Measurements from ENCODE around the gene RFXANK. TPM values are rescaled to one million over a fixed set of nuclear protein-coding genes. Genes with fewer than 3 reads are reported as not detected.

RFXANK gene
- polyA plus RNA-seq, 4 donors = 59.7 to 149 (median 104) TPM

GRCh38 chr19:19236173-19236572, 44.1 kb downstream of the RFXANK start:
- Histone ChIP-seq H3K27me3 (ENCODE audit: control insufficient read depth in 3 of 3, insufficient read depth in 3 of 3, low read length in 3 of 3) (peaks cover 0 to 4% (median 0%) of the 10 kb centered on the region in 3 donors), H3K4me3 (ENCODE audit: low read depth in 1 of 3, low read length in 3 of 3) (no peak overlapping the region), H3K4me1 (ENCODE audit: control insufficient read depth in 3 of 3, insufficient read depth in 2 of 3, low read depth in 1 of 3, low read length in 2 of 3) (no peaks in the 10 kb centered on the region), H3K9me3 (ENCODE audit: control insufficient read depth in 2 of 2, insufficient read depth in 1 of 2, low read depth in 1 of 2, low read length in 1 of 2) (peaks cover 0 to 26% of the 10 kb centered on the region in 2 donors), H3K36me3 (ENCODE audit: control insufficient read depth in 3 of 3, insufficient read depth in 2 of 3, low read depth in 1 of 3, low read length in 3 of 3) (no peaks in the 10 kb centered on the region), H3K27ac (ENCODE audit: low read depth in 1 of 3, low read length in 2 of 3) (no peak overlapping the region)
- FAIRE-seq (no peak), DNase-seq (no peak)

- Histone ChIP-seq H3K36me3 (ENCODE audit: control insufficient read depth in 3 of 3, insufficient read depth in 2 of 3, low read depth in 1 of 3, low read length in 3 of 3) (no peaks in the 10 kb centered on the region), H3K4me3 (ENCODE audit: low read depth in 1 of 3, low read length in 3 of 3) (no peak overlapping the region), H3K27me3 (ENCODE audit: control insufficient read depth in 3 of 3, insufficient read depth in 3 of 3, low read length in 3 of 3) (no peaks in the 10 kb centered on the region), H3K9me3 (ENCODE audit: control insufficient read depth in 2 of 2, insufficient read depth in 1 of 2, low read depth in 1 of 2, low read length in 1 of 2) (peaks cover 0 to 26% of the 10 kb centered on the region in 2 donors), H3K27ac (ENCODE audit: low read depth in 1 of 3, low read length in 2 of 3) (no peak overlapping the region), H3K4me1 (ENCODE audit: control insufficient read depth in 3 of 3, insufficient read depth in 2 of 3, low read depth in 1 of 3, low read length in 2 of 3) (no peaks in the 10 kb centered on the region)
- DNase-seq (no peak), FAIRE-seq (no peak)
- 76 to 84% (median 83%) methylated on average over 18 of the region's 18 CpGs for WGBS, 3 donors
These were observed 46.3 kb downstream of the RFXANK start for GRCh38 chr19:19238126-19238894.

- Histone ChIP-seq H3K36me3 (ENCODE audit: control insufficient read depth in 3 of 3, insufficient read depth in 2 of 3, low read depth in 1 of 3, low read length in 3 of 3) (no peaks in the 10 kb centered on the region), H3K27ac (ENCODE audit: low read depth in 1 of 3, low read length in 2 of 3) (no peak overlapping the region), H3K9me3 (ENCODE audit: control insufficient read depth in 2 of 2, insufficient read depth in 1 of 2, low read depth in 1 of 2, low read length in 1 of 2) (peaks cover 0 to 12% of the 10 kb centered on the region in 2 donors), H3K4me1 (ENCODE audit: control insufficient read depth in 3 of 3, insufficient read depth in 2 of 3, low read depth in 1 of 3, low read length in 2 of 3) (no peaks in the 10 kb centered on the region), H3K4me3 (ENCODE audit: low read depth in 1 of 3, low read length in 3 of 3) (no peak overlapping the region), H3K27me3 (ENCODE audit: control insufficient read depth in 3 of 3, insufficient read depth in 3 of 3, low read length in 3 of 3) (no peaks in the 10 kb centered on the region)
- DNase-seq (no peak), FAIRE-seq (no peak)
These were observed 47.6 kb downstream of the RFXANK start for GRCh38 chr19:19239675-19240074.

GRCh38 chr19:19240476-19240875, 48.4 kb downstream of the RFXANK start:
- no peaks in the 10 kb centered on the region for H3K4me1 ChIP-seq (ENCODE audit: control insufficient read depth in 3 of 3, insufficient read depth in 2 of 3, low read depth in 1 of 3, low read length in 2 of 3)
- H3K9me3 ChIP-seq (ENCODE audit: control insufficient read depth in 2 of 2, insufficient read depth in 1 of 2, low read depth in 1 of 2, low read length in 1 of 2) = peaks cover 0 to 5% of the 10 kb centered on the region in 2 donors
- FAIRE-seq (no peak), DNase-seq (no peak)
- H3K4me3 ChIP-seq (ENCODE audit: low read depth in 1 of 3, low read length in 3 of 3) = no peak overlapping the region
- H3K36me3 ChIP-seq (ENCODE audit: control insufficient read depth in 3 of 3, insufficient read depth in 2 of 3, low read depth in 1 of 3, low read length in 3 of 3) = no peaks in the 10 kb centered on the region
- H3K27ac ChIP-seq (ENCODE audit: low read depth in 1 of 3, low read length in 2 of 3) = no peak overlapping the region
- no peaks in the 10 kb centered on the region for H3K27me3 ChIP-seq (ENCODE audit: control insufficient read depth in 3 of 3, insufficient read depth in 3 of 3, low read length in 3 of 3)
- 71 to 83% (median 73%) methylated on average over 9 of the region's 9 CpGs for WGBS, 3 donors

GRCh38 chr19:19250196-19250801, 58.2 kb downstream of the RFXANK start:
- Histone ChIP-seq H3K36me3 (ENCODE audit: control insufficient read depth in 3 of 3, insufficient read depth in 2 of 3, low read depth in 1 of 3, low read length in 3 of 3) (no peaks in the 10 kb centered on the region), H3K9me3 (ENCODE audit: control insufficient read depth in 2 of 2, insufficient read depth in 1 of 2, low read depth in 1 of 2, low read length in 1 of 2) (no peaks in the 10 kb centered on the region), H3K27ac (ENCODE audit: low read depth in 1 of 3, low read length in 2 of 3) (no peak overlapping the region), H3K4me1 (ENCODE audit: control insufficient read depth in 3 of 3, insufficient read depth in 2 of 3, low read depth in 1 of 3, low read length in 2 of 3) (no peaks in the 10 kb centered on the region), H3K4me3 (ENCODE audit: low read depth in 1 of 3, low read length in 3 of 3) (no peak overlapping the region), H3K27me3 (ENCODE audit: control insufficient read depth in 3 of 3, insufficient read depth in 3 of 3, low read length in 3 of 3) (peaks cover 0 to 13% (median 0%) of the 10 kb centered on the region in 3 donors)
- no peak for DNase-seq
- 49 to 57% (median 50%) methylated on average over 5 of the region's 5 CpGs for WGBS, 3 donors
- no peak for FAIRE-seq

Other genes with a start within 250 kb of the RFXANK start
- gene SUGP2, start 158.7 kb upstream of the RFXANK start, polyA plus RNA-seq = 10 to 100 TPM; 23.0 to 63.5 (median 33.4) TPM
- gene ARMC6, start 158.7 kb upstream of the RFXANK start, polyA plus RNA-seq = 10 to 100 TPM; 17.4 to 25.1 (median 21.2) TPM
- 10 to 100 TPM in 1 of 4 donors, 1 to 10 TPM in 3; 5.6 to 19.6 (median 9.4) TPM for gene SLC25A42, start 128.3 kb upstream of the RFXANK start, polyA plus RNA-seq
- 10 to 100 TPM in 2 of 4 donors, 1 to 10 TPM in 2; 8.1 to 31.4 (median 18.1) TPM for gene TMEM161A, start 53.8 kb upstream of the RFXANK start, polyA plus RNA-seq
- 1 to 10 TPM in 3 of 4 donors, under 1 TPM in 1; 0.74 to 3.2 (median 2.0) TPM for gene MEF2B, start 22.0 kb upstream of the RFXANK start, polyA plus RNA-seq
- gene BORCS8, start 106 bp upstream of the RFXANK start, polyA plus RNA-seq = 10 to 100 TPM; 15.1 to 24.7 (median 18.4) TPM
- 10 to 100 TPM in 3 of 4 donors, 1 to 10 TPM in 1; 8.1 to 22.9 (median 15.9) TPM for gene NR2C2AP, start 11.2 kb downstream of the RFXANK start, polyA plus RNA-seq
- gene NCAN, start 19.7 kb downstream of the RFXANK start, polyA plus RNA-seq = under 1 TPM in 3 of 4 donors, not detected in 1; 0.03 to 0.27 (median 0.16) TPM
- gene TM6SF2, start 81.0 kb downstream of the RFXANK start, polyA plus RNA-seq = 100 to 1,000 TPM in 2 of 4 donors, 10 to 100 TPM in 2; 53.6 to 477 (median 106) TPM
- gene SUGP1, start 128.3 kb downstream of the RFXANK start, polyA plus RNA-seq = 10 to 100 TPM; 32.9 to 66.4 (median 43.0) TPM
- gene MAU2, start 128.6 kb downstream of the RFXANK start, polyA plus RNA-seq = 10 to 100 TPM; 11.6 to 51.3 (median 18.6) TPM
- 10 to 100 TPM; 25.9 to 49.1 (median 33.0) TPM for gene GATAD2A, start 213.4 kb downstream of the RFXANK start, polyA plus RNA-seq